ENCODE data around the gene RAB40A.

GRCh38 chrX:103523605-103524004 lies 4.3 kb upstream of the RAB40A start:
- TF ChIP-seq CTCF (conservative IDR thresholded peaks at IDR 0.05; ENCODE audit: low read depth, low read length) = no peak
- TF ChIP-seq EZH2 (IDR thresholded peaks at IDR 0.05; ENCODE audit: low read length, unreplicated experiment) = no peak
